Muscle layer of duodenum (tissue), 2 donors: ENCODE data around the gene ABCG4.
"Not testable (repeated sequence)": the region's sequence is repeated elsewhere in the genome, so short reads cannot be mapped to it uniquely, and the experiment has no call there.

Experiments
- H3K27ac ChIP-seq: one replicate; pipeline ENCODE4 v1.7.0; 2013; ENCODE audit warnings: mild to moderate bottlenecking, low read length
- H3K27me3 ChIP-seq: one replicate; pipeline ENCODE4 v1.7.0; 2013; ENCODE audit warnings: low read depth, mild to moderate bottlenecking, control low read depth, low read length
- H3K36me3 ChIP-seq, 2 donors: one replicate each; pipeline ENCODE4 v1.7.0; 2013; ENCODE audit warnings: low read length in 2 of 2, control low read depth in 1 of 2, mild to moderate bottlenecking in 1 of 2; ENCODE audit not compliant: insufficient read depth in 2 of 2, control insufficient read depth in 1 of 2
- H3K4me1 ChIP-seq, 2 donors: one replicate each; pipeline ENCODE4 v1.7.0; 2013; ENCODE audit warnings: low read length in 2 of 2, mild to moderate bottlenecking in 2 of 2, control low read depth in 1 of 2, moderate library complexity in 1 of 2; ENCODE audit not compliant: insufficient read depth in 2 of 2, control insufficient read depth in 1 of 2
- H3K4me3 ChIP-seq, 2 donors: one replicate each; pipeline ENCODE4 v1.7.0; 2013; ENCODE audit warnings: low read length in 2 of 2, low read depth in 1 of 2, mild to moderate bottlenecking in 1 of 2
- H3K9me3 ChIP-seq, 2 donors: one replicate each; pipeline ENCODE4 v1.7.0; 2013; ENCODE audit warnings: low read length in 2 of 2, control low read depth in 1 of 2, mild to moderate bottlenecking in 1 of 2; ENCODE audit not compliant: control insufficient read depth in 1 of 2
- donor health status: healthy.

ABCG4 gene

GRCh38 chr11:119149018-119149785 lies at the start of gene ABCG4:
ABCG4 (plus strand) TSS chr11:119149052; CDS start chr11:119149966, 914 bp downstream.
- peak within 1 kb of the TSS; percentile 30 to 76 for H3K4me3 ChIP-seq
- H3K9me3 ChIP-seq = no peaks in the 10 kb centered on the region
- H3K27me3 ChIP-seq = peaks cover 18% of the 10 kb centered on the region
- H3K27ac ChIP-seq = no peak within 1 kb of the TSS
- peaks cover 4 to 16% of the 10 kb centered on the region in 2 donors for H3K4me1 ChIP-seq
- H3K36me3 ChIP-seq = no peaks in the 10 kb centered on the region

DNA sequence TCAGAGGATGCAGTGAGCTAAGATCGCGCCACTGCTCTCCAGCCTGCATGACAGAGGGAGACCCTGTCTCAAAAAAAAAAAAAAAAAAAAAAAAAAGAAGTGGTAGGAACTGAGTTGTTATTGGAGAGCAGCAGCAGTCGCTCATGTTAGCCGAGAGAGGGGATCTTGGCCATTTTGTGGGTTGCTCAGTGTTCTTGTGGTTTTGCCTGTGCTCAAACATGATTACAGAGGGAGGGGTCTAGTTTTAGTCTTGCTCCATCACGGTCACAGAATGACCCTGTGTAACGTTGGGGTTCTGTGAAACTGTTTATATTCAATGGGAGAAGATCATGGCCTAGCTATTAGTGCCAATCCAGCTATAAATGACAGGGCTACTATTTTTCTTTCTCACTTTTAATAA lies 49.1 kb upstream of the ABCG4 start:
- no peak overlapping the region for H3K4me3 ChIP-seq
- no peaks in the 10 kb centered on the region for H3K27me3 ChIP-seq
- H3K27ac ChIP-seq = no peak overlapping the region
- H3K4me1 ChIP-seq = peaks cover 10 to 22% of the 10 kb centered on the region in 2 donors
- no peaks in the 10 kb centered on the region for H3K9me3 ChIP-seq
- H3K36me3 ChIP-seq = peaks cover 20 to 23% of the 10 kb centered on the region in 2 donors

- no peak overlapping the region for H3K27ac ChIP-seq
- H3K4me1 ChIP-seq = peaks cover 10 to 22% of the 10 kb centered on the region in 2 donors
- no peaks in the 10 kb centered on the region for H3K9me3 ChIP-seq
- no peaks in the 10 kb centered on the region for H3K27me3 ChIP-seq
- H3K36me3 ChIP-seq = peaks cover 20 to 23% of the 10 kb centered on the region in 2 donors
- peak overlapping the region; percentile 87 to 89 for H3K4me3 ChIP-seq
These were observed 48.4 kb upstream of the ABCG4 start for GRCh38 chr11:119100246-119100970.

GRCh38 chr11:119100994-119101758 lies 47.7 kb upstream of the ABCG4 start:
- peaks cover 19 to 23% of the 10 kb centered on the region in 2 donors for H3K36me3 ChIP-seq
- H3K9me3 ChIP-seq = no peaks in the 10 kb centered on the region
- peaks cover 10 to 23% of the 10 kb centered on the region in 2 donors for H3K4me1 ChIP-seq
- H3K27me3 ChIP-seq = no peaks in the 10 kb centered on the region
- peak overlapping the region; percentile 98 for H3K27ac ChIP-seq
- H3K4me3 ChIP-seq = peak overlapping the region; percentile 87 to 89

GRCh38 chr11:119101759-119102423 lies 47.0 kb upstream of the ABCG4 start, which contains the start of gene DPAGT1:
DPAGT1 (minus strand) TSS chr11:119101853; CDS start chr11:119101655, 198 bp downstream.
- H3K36me3 ChIP-seq = peaks cover 12 to 18% of the 10 kb centered on the region in 2 donors
- H3K4me1 ChIP-seq = peaks cover 16 to 30% of the 10 kb centered on the region in 2 donors
- peak within 1 kb of the TSS; percentile 87 to 89 for H3K4me3 ChIP-seq
- H3K27ac ChIP-seq = peak within 1 kb of the TSS; percentile 98
- H3K9me3 ChIP-seq = no peaks in the 10 kb centered on the region
- no peaks in the 10 kb centered on the region for H3K27me3 ChIP-seq

- H3K4me3 ChIP-seq = peak overlapping the region in 1 of 2 donors; percentile 87
- H3K9me3 ChIP-seq, H3K27me3 ChIP-seq, H3K36me3 ChIP-seq: not testable (repeated sequence)
- peaks cover 18 to 37% of the 10 kb centered on the region in 2 donors for H3K4me1 ChIP-seq
- peak overlapping the region; percentile 55 for H3K27ac ChIP-seq
These were observed 45.6 kb upstream of the ABCG4 start for GRCh38 chr11:119103161-119103664.

GRCh38 chr11:119103793-119104192 lies 45.1 kb upstream of the ABCG4 start:
- H3K36me3 ChIP-seq = peaks cover 0 to 6% of the 10 kb centered on the region in 2 donors
- H3K27me3 ChIP-seq = no peaks in the 10 kb centered on the region
- no peak overlapping the region for H3K4me3 ChIP-seq
- H3K4me1 ChIP-seq = peaks cover 23 to 43% of the 10 kb centered on the region in 2 donors
- H3K9me3 ChIP-seq = no peaks in the 10 kb centered on the region
- H3K27ac ChIP-seq = no peak overlapping the region

GRCh38 chr11:119106564-119107537 lies 42.0 kb upstream of the ABCG4 start, which contains the start of gene C2CD2L:
C2CD2L (plus strand) TSS chr11:119107344; CDS start chr11:119107742, 398 bp downstream.
- Histone ChIP-seq H3K27me3 (no peaks in the 10 kb centered on the region), H3K27ac (peak within 1 kb of the TSS; percentile 92), H3K36me3 (peaks cover 6 to 16% of the 10 kb centered on the region in 2 donors), H3K4me1 (peaks cover 24 to 35% of the 10 kb centered on the region in 2 donors), H3K4me3 (peak within 1 kb of the TSS; percentile 88 to 94), H3K9me3 (no peaks in the 10 kb centered on the region)

DNA sequence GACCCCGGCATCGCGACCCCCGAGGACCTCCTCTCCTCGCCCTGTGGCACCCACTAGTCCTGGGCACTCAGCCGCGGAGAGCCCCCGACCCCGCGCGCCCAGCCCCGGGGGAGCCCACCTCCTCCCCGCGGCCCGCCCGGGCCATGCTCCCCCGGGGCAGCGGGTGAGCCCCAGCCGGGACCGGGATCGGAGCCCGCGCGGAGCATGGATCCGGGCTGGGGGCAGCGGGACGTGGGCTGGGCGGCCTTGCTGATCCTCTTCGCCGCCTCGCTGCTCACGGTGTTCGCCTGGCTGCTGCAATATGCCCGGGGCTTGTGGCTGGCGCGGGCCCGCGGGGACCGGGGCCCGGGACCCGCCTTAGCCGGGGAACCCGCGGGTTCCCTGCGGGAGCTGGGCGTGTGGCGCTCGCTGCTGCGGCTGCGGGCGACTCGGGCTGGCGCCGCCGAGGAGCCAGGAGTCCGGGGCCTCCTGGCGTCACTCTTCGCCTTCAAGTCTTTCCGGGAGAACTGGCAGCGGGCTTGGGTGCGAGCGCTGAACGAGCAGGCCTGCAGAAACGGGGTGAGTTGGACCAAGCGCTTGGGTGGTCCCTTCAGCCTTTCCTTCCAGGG lies 41.2 kb upstream of the ABCG4 start:
- H3K27ac ChIP-seq = peak overlapping the region; percentile 43
- H3K4me3 ChIP-seq = peak overlapping the region; percentile 88 to 94
- H3K4me1 ChIP-seq = peaks cover 24 to 35% of the 10 kb centered on the region in 2 donors
- H3K27me3 ChIP-seq = no peaks in the 10 kb centered on the region
- H3K9me3 ChIP-seq = no peaks in the 10 kb centered on the region
- H3K36me3 ChIP-seq = peaks cover 9 to 22% of the 10 kb centered on the region in 2 donors
